GM23338 (cell line): ENCODE data around the gene U2SURP. TPM values are rescaled to one million over a fixed set of nuclear protein-coding genes. Genes with fewer than 3 reads are reported as not detected.

Experiments
- ATAC-seq: fragments of 200-7000 bp; cut with Tn5 transposase; 3 replicates; pipeline ENCODE4 v1.9.1; 2020
- DNase-seq: peaks from one replicate; pipeline ENCODE4 v3.0.0-alpha.2; 2015; ENCODE audit warnings: low spot score
- H2AFZ ChIP-seq: fragments of 200-600 bp; sonication (generic); 2 replicates; pipeline ENCODE4 v1.8.0; 2016; ENCODE audit warnings: antibody characterized with exemption, mild to moderate bottlenecking, moderate library complexity
- H3F3A ChIP-seq: fragments of 200-600 bp; sonication (generic); replicated peaks from 2 replicates; pipeline ENCODE4 v1.8.0; 2017; ENCODE audit warnings: antibody characterized with exemption, mixed run types, low read depth
- H3K27ac ChIP-seq: fragments of 200-600 bp; sonication (generic); 2 replicates; pipeline ENCODE4 v1.6.1; 2016; ENCODE audit warnings: low read depth
- H3K27me3 ChIP-seq: fragments of 200-600 bp; sonication (generic); 2 replicates; pipeline ENCODE4 v1.8.0; 2016; ENCODE audit warnings: mild to moderate bottlenecking, mixed run types, moderate library complexity; ENCODE audit not compliant: insufficient read depth
- H3K36me3 ChIP-seq: fragments of 200-600 bp; sonication (generic); 2 replicates; pipeline ENCODE4 v1.8.0; 2016; ENCODE audit warnings: mild to moderate bottlenecking; ENCODE audit not compliant: insufficient read depth
- H3K4me1 ChIP-seq: fragments of 200-600 bp; sonication (generic); 2 replicates; pipeline ENCODE4 v1.8.0; 2016; ENCODE audit warnings: mild to moderate bottlenecking, moderate library complexity; ENCODE audit not compliant: insufficient read depth
- H3K4me2 ChIP-seq: fragments of 200-600 bp; sonication (generic); 2 replicates; pipeline ENCODE4 v1.7.1; 2017; ENCODE audit warnings: mixed run types
- H3K4me3 ChIP-seq: fragments of 200-600 bp; sonication (generic); 2 replicates; pipeline ENCODE4 v1.6.1; 2016; ENCODE audit warnings: mixed run types
- H3K79me2 ChIP-seq: fragments of 200-600 bp; sonication (generic); replicated peaks from 2 replicates; pipeline ENCODE4 v1.8.0; 2017; ENCODE audit warnings: mild to moderate bottlenecking; ENCODE audit not compliant: insufficient read depth
- H3K9me2 ChIP-seq: fragments of 200-600 bp; sonication (generic); 2 replicates; pipeline ENCODE4 v1.8.0; 2017; ENCODE audit not compliant: insufficient read depth
- H4K20me1 ChIP-seq: fragments of 200-600 bp; sonication (generic); replicated peaks from 2 replicates; pipeline ENCODE4 v1.8.0; 2017; ENCODE audit warnings: mild to moderate bottlenecking; ENCODE audit not compliant: insufficient read depth
- H3K27ac Mint-ChIP-seq: 2 replicates; pipeline ENCODE4 v1.8.0; 2020; ENCODE audit warnings: inconsistent platforms, mild to moderate bottlenecking, moderate library complexity, mixed read lengths
- H3K27me3 Mint-ChIP-seq: 3 replicates; pipeline ENCODE4 v1.8.0; 2022; ENCODE audit warnings: low read depth, mild to moderate bottlenecking, moderate library complexity, mixed read lengths, inconsistent platforms; ENCODE audit not compliant: insufficient read depth, poor library complexity
- H3K36me3 Mint-ChIP-seq: 3 replicates; pipeline ENCODE4 v1.8.0; 2021; ENCODE audit warnings: low read depth, mild to moderate bottlenecking, inconsistent platforms, moderate library complexity, mixed read lengths
- H3K4me1 Mint-ChIP-seq: 3 replicates; pipeline ENCODE4 v1.8.0; 2020; ENCODE audit warnings: mild to moderate bottlenecking, inconsistent platforms, mixed read lengths
- H3K4me3 Mint-ChIP-seq: 3 replicates; pipeline ENCODE4 v1.8.0; 2021; ENCODE audit warnings: moderate library complexity, mild to moderate bottlenecking, inconsistent platforms, mixed read lengths
- H3K9me3 Mint-ChIP-seq: 3 replicates; pipeline ENCODE4 v1.8.0; 2020; ENCODE audit warnings: moderate library complexity, mild to moderate bottlenecking, inconsistent platforms, mixed read lengths
- CREB1 ChIP-seq: fragments of 250-450 bp; sonication (Bioruptor Pico); IDR thresholded peaks from 2 replicates; pipeline ENCODE4 v1.5.0; 2020; ENCODE audit warnings: low read depth, mild to moderate bottlenecking, moderate library complexity
- CTCF ChIP-seq, 2 experiments: fragments of 200-600 bp in 1 of 2; sonication (generic) in 1 of 2; conservative IDR thresholded peaks; 2 replicates each; pipeline versions ENCODE4 v1.5.1 to v1.6.1; 2016 to 2017; ENCODE audit warnings: antibody characterized with exemption in 2 of 2, low read depth in 2 of 2, mild to moderate bottlenecking in 2 of 2, moderate library complexity in 1 of 2
- ETS1 ChIP-seq: IDR thresholded peaks from 2 replicates; pipeline ENCODE4 v1.6.1; 2016; ENCODE audit warnings: antibody characterized with exemption
- EZH2 ChIP-seq: fragments of 200-600 bp; sonication (generic); IDR thresholded peaks from one replicate; pipeline ENCODE4 v1.8.0; 2017; ENCODE audit warnings: antibody characterized with exemption, mild to moderate bottlenecking, low read depth; ENCODE audit not compliant: unreplicated experiment
- EZH2phosphoT487 ChIP-seq: fragments of 200-600 bp; sonication (generic); IDR thresholded peaks from one replicate; pipeline ENCODE4 v1.8.1; 2018; ENCODE audit warnings: antibody characterized with exemption; ENCODE audit not compliant: unreplicated experiment
- JUNB ChIP-seq: IDR thresholded peaks from one replicate; pipeline ENCODE4 v1.6.1; 2016; ENCODE audit warnings: antibody characterized with exemption; ENCODE audit not compliant: unreplicated experiment
- NANOG ChIP-seq: IDR thresholded peaks from 2 replicates; pipeline ENCODE4 v1.6.1; 2016; ENCODE audit warnings: antibody characterized with exemption, borderline replicate concordance
- POLR2AphosphoS5 ChIP-seq: IDR thresholded peaks from 2 replicates; pipeline ENCODE4 v1.6.1; 2016; ENCODE audit warnings: antibody characterized with exemption, low read depth
- REST ChIP-seq: IDR thresholded peaks from one replicate; pipeline ENCODE4 v1.6.1; 2018; ENCODE audit warnings: antibody characterized with exemption; ENCODE audit not compliant: unreplicated experiment
- STAT1 ChIP-seq: IDR thresholded peaks from one replicate; pipeline ENCODE4 v1.6.1; 2016; ENCODE audit warnings: antibody characterized with exemption; ENCODE audit not compliant: unreplicated experiment
- ZNF114 ChIP-seq: fragments of 250-450 bp; sonication (Bioruptor Pico); IDR thresholded peaks from 2 replicates; pipeline ENCODE4 v1.5.0; 2020; ENCODE audit warnings: mild to moderate bottlenecking, moderate library complexity
- ZNF331 ChIP-seq: fragments of 250-450 bp; sonication (Bioruptor Pico); IDR thresholded peaks from 2 replicates; pipeline ENCODE4 v1.5.0; 2020; ENCODE audit warnings: low read depth, mild to moderate bottlenecking, moderate library complexity
- ZNF462 ChIP-seq: fragments of 250-450 bp; sonication (Bioruptor Pico); IDR thresholded peaks from 2 replicates; pipeline ENCODE4 v1.5.0; 2020; ENCODE audit warnings: mild to moderate bottlenecking, moderate library complexity
- polyA plus RNA-seq: library from polyadenylated mRNA; unstranded; fragments of >200 nt; fragmentation: Nextera tagmentation; extraction: Ambion mirVana; gene quantifications from 2 replicates; pipeline ENCODE4 v1.2.1, GENCODE V29; 2016
- total RNA-seq: library from RNA; depleted of rRNA; stranded (reverse); fragments of >200 nt; shearing (Covaris generic); gene quantifications from 2 replicates; pipeline ENCODE4 v1.2.3, GENCODE V29; 2014

Gene U2SURP
- total and polyA plus RNA-seq, 2 experiments from 2014 or later = 116 to 372 TPM

- peak overlapping the region; percentile 100 for H3K27ac Mint-ChIP-seq
- Histone ChIP-seq H3K27ac (peak overlapping the region; percentile 91), H3K27me3 (no peaks in the 10 kb centered on the region), H3K79me2 (peaks cover 60% of the 10 kb centered on the region), H2AFZ (peak overlapping the region; percentile 49; the same call in 1 of the 2 replicates), H3K4me1 (peaks cover 18% of the 10 kb centered on the region), H3F3A (0 out of 2 replicates have a peak, but pooled peaks cover 4% of the 10 kb centered on the region), H3K36me3 (no peaks in the 10 kb centered on the region), H3K9me2 (no peaks in the 10 kb centered on the region), H4K20me1 (peaks cover 22% of the 10 kb centered on the region), H3K4me2 (peak overlapping the region; percentile 85), H3K4me3 (peak overlapping the region; percentile 88)
- H3K4me1 Mint-ChIP-seq = peaks cover 27% of the 10 kb centered on the region
- H3K4me3 Mint-ChIP-seq = peak overlapping the region; percentile 99
- TF ChIP-seq ETS1 = no peak
- no peak for TF ChIP-seq EZH2phosphoT487
- no peak for TF ChIP-seq CTCF (conservative IDR thresholded peaks at IDR 0.05; ENCODE audit: low read depth in 2 of 2)
- TF ChIP-seq ZNF114 = no peak
- TF ChIP-seq ZNF462 = no peak
- no peak for TF ChIP-seq STAT1
- no peak for TF ChIP-seq POLR2AphosphoS5
- TF ChIP-seq ZNF331 (CRISPR knock-in tag) = no peak
- TF ChIP-seq REST = no peak
- no peak for TF ChIP-seq CREB1 (CRISPR knock-in tag)
- TF ChIP-seq JUNB = no peak
- no peak for TF ChIP-seq EZH2
- TF ChIP-seq NANOG = no peak
- no peaks in the 10 kb centered on the region; the same call in 1 of the 3 replicates for H3K36me3 Mint-ChIP-seq
- H3K27me3 Mint-ChIP-seq = peaks cover 11% of the 10 kb centered on the region
- ATAC-seq = peak; percentile 23
- peak; percentile 21 for DNase-seq
- no peaks in the 10 kb centered on the region for H3K9me3 Mint-ChIP-seq
These were observed 828 bp downstream of the U2SURP start for GRCh38 chr3:143002083-143002712.
